Astrocyte (in vitro differentiated cells and primary cell): ENCODE results near the gene CCNI2. TPM values are rescaled to one million over a fixed set of nuclear protein-coding genes. Genes with fewer than 3 reads are reported as not detected.

Source experiments
- DNase-seq: peaks from one replicate; pipeline ENCODE4 v3.0.0-alpha.2; 2010; ENCODE audit warnings: low read depth
- FAIRE-seq: peaks from 2 replicates; lab custom pipeline; 2011; peaks lifted over from hg19 to GRCh38; lab: Jason Lieb, UNC
- H2AFZ ChIP-seq: 2 replicates; pipeline ENCODE4 v1.6.0; 2012; ENCODE audit warnings: low read depth, low read length, inconsistent platforms
- H3K27ac ChIP-seq: 2 replicates; pipeline ENCODE4 v1.5.1; 2011; ENCODE audit warnings: low read depth, low read length, inconsistent platforms
- H3K27me3 ChIP-seq: 2 replicates; pipeline ENCODE4 v1.6.0; 2011; ENCODE audit warnings: low read length, inconsistent platforms; ENCODE audit not compliant: insufficient read depth
- H3K36me3 ChIP-seq: 2 replicates; pipeline ENCODE4 v1.5.1; 2011; ENCODE audit warnings: low read length, inconsistent platforms; ENCODE audit not compliant: insufficient read depth
- H3K4me1 ChIP-seq: 2 replicates; pipeline ENCODE4 v1.5.1; 2011; ENCODE audit warnings: low read length, inconsistent platforms; ENCODE audit not compliant: insufficient read depth
- H3K4me2 ChIP-seq: 2 replicates; pipeline ENCODE4 v1.6.0; 2012; ENCODE audit warnings: low read length, inconsistent platforms
- H3K4me3 ChIP-seq: 2 replicates; pipeline ENCODE4 v1.5.1; 2011; ENCODE audit warnings: low read depth, mild to moderate bottlenecking, low read length, inconsistent platforms; ENCODE audit not compliant: insufficient read depth
- H3K79me2 ChIP-seq: 2 replicates; pipeline ENCODE4 v1.6.0; 2012; ENCODE audit warnings: mild to moderate bottlenecking, low read length, inconsistent platforms; ENCODE audit not compliant: insufficient read depth
- H3K9ac ChIP-seq: 2 replicates; pipeline ENCODE4 v1.6.0; 2012; ENCODE audit warnings: mild to moderate bottlenecking, low read length, inconsistent platforms
- H3K9me3 ChIP-seq: 2 replicates; pipeline ENCODE4 v1.5.1; 2012; ENCODE audit warnings: low read depth, mild to moderate bottlenecking, low read length, inconsistent platforms; ENCODE audit not compliant: insufficient read depth
- H4K20me1 ChIP-seq: 2 replicates; pipeline ENCODE4 v1.6.0; 2012; ENCODE audit warnings: low read length, inconsistent platforms; ENCODE audit not compliant: insufficient read depth
- H3K27ac Mint-ChIP-seq: one replicate; pipeline ENCODE4 v1.8.0; 2021; ENCODE audit warnings: mild to moderate bottlenecking, mixed read lengths; ENCODE audit not compliant: unreplicated experiment
- H3K27me3 Mint-ChIP-seq: one replicate; pipeline ENCODE4 v1.8.0; 2021; ENCODE audit warnings: low read depth, mixed read lengths; ENCODE audit not compliant: unreplicated experiment
- H3K36me3 Mint-ChIP-seq: one replicate; pipeline ENCODE4 v1.8.0; 2021; ENCODE audit warnings: low read depth, mixed read lengths; ENCODE audit not compliant: unreplicated experiment
- H3K4me1 Mint-ChIP-seq: one replicate; pipeline ENCODE4 v1.8.0; 2021; ENCODE audit warnings: low read depth, mixed read lengths; ENCODE audit not compliant: unreplicated experiment
- H3K4me3 Mint-ChIP-seq: one replicate; pipeline ENCODE4 v1.8.0; 2021; ENCODE audit warnings: mild to moderate bottlenecking, moderate library complexity, mixed read lengths; ENCODE audit not compliant: unreplicated experiment
- H3K9me3 Mint-ChIP-seq: one replicate; pipeline ENCODE4 v1.8.0; 2021; ENCODE audit warnings: mild to moderate bottlenecking, mixed read lengths; ENCODE audit not compliant: unreplicated experiment
- CTCF ChIP-seq: IDR thresholded peaks from 2 replicates; pipeline ENCODE4 v1.5.1; 2011; ENCODE audit warnings: low read depth, mild to moderate bottlenecking, inconsistent platforms, low read length, moderate library complexity; ENCODE audit not compliant: insufficient read depth
- EZH2 ChIP-seq: IDR thresholded peaks from 2 replicates; pipeline ENCODE4 v1.6.1; 2012; ENCODE audit warnings: mild to moderate bottlenecking, low read length, inconsistent platforms; ENCODE audit not compliant: insufficient read depth
- total RNA-seq: library from RNA; stranded (reverse); gene quantifications from 2 replicates; pipeline ENCODE4 v1.2.1, GENCODE V29; 2021

CCNI2 gene
- total RNA-seq, 1 donor from 2014 or later: 0.16 TPM

GRCh38 chr5:132790201-132790865 lies 43.1 kb downstream of the CCNI2 start:
- no peak overlapping the region for H3K27ac Mint-ChIP-seq
- H3K4me2 ChIP-seq: no peak overlapping the region
- TF ChIP-seq EZH2: no peak
- no peak for TF ChIP-seq CTCF

GRCh38 chr5:132791026-132791425 lies 43.8 kb downstream of the CCNI2 start:
- no peak overlapping the region for H3K27ac Mint-ChIP-seq
- no peak for TF ChIP-seq CTCF
- no peak for TF ChIP-seq EZH2

More at GRCh38 chr5:132790201-132790865, 43.1 kb downstream of the CCNI2 start:
- no peaks in the 10 kb centered on the region for H4K20me1 ChIP-seq
- no peak overlapping the region for H3K27ac ChIP-seq
- H3K36me3 ChIP-seq: no peaks in the 10 kb centered on the region
- H2AFZ ChIP-seq: no peak overlapping the region
- no peaks in the 10 kb centered on the region for H3K79me2 ChIP-seq
- H3K27me3 Mint-ChIP-seq: peaks cover 5% of the 10 kb centered on the region
- no peak overlapping the region for H3K4me3 ChIP-seq
- DNase-seq: no peak
- no peaks in the 10 kb centered on the region for H3K9me3 ChIP-seq
- peaks cover 11% of the 10 kb centered on the region for H3K4me1 Mint-ChIP-seq
- no peaks in the 10 kb centered on the region for H3K36me3 Mint-ChIP-seq
- H3K4me3 Mint-ChIP-seq: no peak overlapping the region
- FAIRE-seq: no peak
- peaks cover 14% of the 10 kb centered on the region for H3K4me1 ChIP-seq
- no peak overlapping the region for H3K9ac ChIP-seq
- no peaks in the 10 kb centered on the region for H3K27me3 ChIP-seq
- peaks cover 2% of the 10 kb centered on the region for H3K9me3 Mint-ChIP-seq

GRCh38 chr5:132797651-132798050 lies 50.4 kb downstream of the CCNI2 start:
- no peak for FAIRE-seq
- no peaks in the 10 kb centered on the region for H3K79me2 ChIP-seq

More at GRCh38 chr5:132791026-132791425, 43.8 kb downstream of the CCNI2 start:
- DNase-seq: no peak
- Mint-ChIP-seq H3K36me3 (no peaks in the 10 kb centered on the region), H3K27me3 (peaks cover 5% of the 10 kb centered on the region), H3K9me3 (no peaks in the 10 kb centered on the region), H3K4me3 (no peak overlapping the region), H3K4me1 (peaks cover 5% of the 10 kb centered on the region)
- peaks cover 10% of the 10 kb centered on the region for H3K4me1 ChIP-seq
- H4K20me1 ChIP-seq: no peaks in the 10 kb centered on the region
- no peaks in the 10 kb centered on the region for H3K9me3 ChIP-seq
- H3K27ac ChIP-seq: no peak overlapping the region
- H3K9ac ChIP-seq: no peak overlapping the region
- H3K79me2 ChIP-seq: no peaks in the 10 kb centered on the region
- H3K36me3 ChIP-seq: no peaks in the 10 kb centered on the region
- no peak overlapping the region for H2AFZ ChIP-seq
- no peaks in the 10 kb centered on the region for H3K27me3 ChIP-seq
- FAIRE-seq: no peak
- H3K4me2 ChIP-seq: no peak overlapping the region
- no peak overlapping the region for H3K4me3 ChIP-seq

More at GRCh38 chr5:132797651-132798050, 50.4 kb downstream of the CCNI2 start:
- Histone ChIP-seq H3K9ac (no peak overlapping the region), H3K4me2 (no peak overlapping the region), H3K4me3 (no peak overlapping the region), H3K36me3 (no peaks in the 10 kb centered on the region), H3K9me3 (no peaks in the 10 kb centered on the region), H4K20me1 (no peaks in the 10 kb centered on the region), H3K4me1 (no peaks in the 10 kb centered on the region), H3K27ac (no peak overlapping the region), H3K27me3 (peaks cover 7% of the 10 kb centered on the region), H2AFZ (no peak overlapping the region)
- Mint-ChIP-seq H3K27ac (no peak overlapping the region), H3K36me3 (no peaks in the 10 kb centered on the region), H3K9me3 (no peaks in the 10 kb centered on the region), H3K4me1 (peaks cover 17% of the 10 kb centered on the region), H3K4me3 (no peak overlapping the region), H3K27me3 (no peaks in the 10 kb centered on the region)
- TF ChIP-seq CTCF (no peak), EZH2 (no peak)
- DNase-seq: no peak
